T-helper 2 cell treated with Interferon-gamma antibody and Interleukin-4, amounts not matched to agents 100 ng/mL and 5 ng/mL, for 36 hours (primary cell): ENCODE measurements around the gene TMEM132C. TPM values are rescaled to one million over a fixed set of nuclear protein-coding genes. Genes with fewer than 3 reads are reported as not detected.
"Not testable (repeated sequence)": the region's sequence is repeated elsewhere in the genome, so short reads cannot be mapped to it uniquely, and the experiment has no call there.

Experiments
- intact Hi-C: fragments of 100-400 bp; cut with micrococcal nuclease; formaldehyde crosslinking; loops from one replicate; pipeline ENCODE4 v1.15.1; 2023
- total RNA-seq: library from RNA; stranded (reverse); gene quantifications from 2 replicates; pipeline ENCODE4 v1.2.3, GENCODE V29; 2022

Gene TMEM132C
- total RNA-seq = not detected in 2 replicates

- intact Hi-C loops = no loop called here
Observed at GRCh38 chr12:128267131-128267622, at the start of gene TMEM132C. TMEM132C (plus strand) TSS chr12:128267170; CDS start chr12:128267403, 233 bp downstream.

- intact Hi-C loops = no loop called here
Observed at GRCh38 chr12:128224226-128224625, 42.7 kb upstream of the TMEM132C start.

- intact Hi-C loops = no loop called here
Observed at GRCh38 chr12:128228581-128228980, 38.4 kb upstream of the TMEM132C start.

GRCh38 chr12:128235635-128236417, 31.1 kb upstream of the TMEM132C start:
- intact Hi-C loops = no loop called here

GRCh38 chr12:128236525-128236924, 30.4 kb upstream of the TMEM132C start:
- intact Hi-C loops = no loop called here

GRCh38 chr12:128240745-128241144, 26.2 kb upstream of the TMEM132C start:
- intact Hi-C loops = no loop called here

GRCh38 chr12:128245121-128245520, 21.8 kb upstream of the TMEM132C start:
- intact Hi-C loops = no loop called here

- intact Hi-C loops = no loop called here
Observed at GRCh38 chr12:128245905-128246304, 21.1 kb upstream of the TMEM132C start.

GRCh38 chr12:128250096-128250495, 16.9 kb upstream of the TMEM132C start:
- intact Hi-C loops = no loop called here

- intact Hi-C loops = not testable (repeated sequence)
Observed at GRCh38 chr12:128253829-128254228, 13.1 kb upstream of the TMEM132C start.

- intact Hi-C loops = loop anchor here (5.0 kb wide), 1 partner anchor 1653 kb away; no protein-coding TSS in a partner anchor
Observed at GRCh38 chr12:128258866-128259555, 8.0 kb upstream of the TMEM132C start.

- intact Hi-C loops = loop anchor here (5.0 kb wide), 1 partner anchor 1653 kb away; no protein-coding TSS in a partner anchor
Observed at GRCh38 chr12:128259556-128260070, 7.4 kb upstream of the TMEM132C start.

- intact Hi-C loops = no loop called here
Observed at GRCh38 chr12:128261757-128262156, 5.2 kb upstream of the TMEM132C start.

- intact Hi-C loops = no loop called here
Observed at GRCh38 chr12:128265566-128265965, 1.4 kb upstream of the TMEM132C start.

- intact Hi-C loops = no loop called here
Observed at GRCh38 chr12:128266086-128266485, 884 bp upstream of the TMEM132C start.

GRCh38 chr12:128266541-128267130, 334 bp upstream of the TMEM132C start:
- intact Hi-C loops = no loop called here

- intact Hi-C loops = no loop called here
Observed at GRCh38 chr12:128267651-128268378, 845 bp downstream of the TMEM132C start.

GRCh38 chr12:128268379-128268995, 1.5 kb downstream of the TMEM132C start:
- intact Hi-C loops = no loop called here

GRCh38 chr12:128269181-128269591, 2.2 kb downstream of the TMEM132C start:
- intact Hi-C loops = no loop called here

GRCh38 chr12:128276471-128276870, 9.5 kb downstream of the TMEM132C start:
- intact Hi-C loops = no loop called here

- intact Hi-C loops = no loop called here
Observed at GRCh38 chr12:128286970-128287369, 20.0 kb downstream of the TMEM132C start.
